Epidermal melanocyte (primary cell): ENCODE measurements around the gene C13orf42.
A peak's percentile ranks its signal among the peaks of the same experiment; 100 is the strongest.
"Not testable (repeated sequence)": the region's sequence is repeated elsewhere in the genome, so short reads cannot be mapped to it uniquely, and the experiment has no call there.

Experiments
- DNase-seq: peaks from one replicate; pipeline ENCODE4 v3.0.0; 2011; ENCODE audit warnings: low spot score; ENCODE audit not compliant: insufficient read length

C13orf42 gene

GRCh38 chr13:51122868-51123566, 11.9 kb upstream of the C13orf42 start:
- DNase-seq, result no peak

GRCh38 chr13:51120873-51121272, 9.8 kb upstream of the C13orf42 start:
- DNase-seq, result not testable (repeated sequence)

GRCh38 chr13:51118809-51119431, 7.8 kb upstream of the C13orf42 start:
- no peak for DNase-seq

- DNase-seq, result no peak
Observed at GRCh38 chr13:51113969-51114368, 2.9 kb upstream of the C13orf42 start.

GRCh38 chr13:51113186-51113881, 2.3 kb upstream of the C13orf42 start:
- no peak for DNase-seq

- DNase-seq, result no peak
Observed at GRCh38 chr13:51112771-51113170, 1.7 kb upstream of the C13orf42 start.

- no peak for DNase-seq
Observed at GRCh38 chr13:51111997-51112396, 923 bp upstream of the C13orf42 start.

- DNase-seq, result no peak
Observed at GRCh38 chr13:51107996-51108395, 3.1 kb downstream of the C13orf42 start.

GRCh38 chr13:51105046-51105445, 6.0 kb downstream of the C13orf42 start:
- no peak for DNase-seq

- no peak for DNase-seq
Observed at GRCh38 chr13:51101636-51102235, 9.3 kb downstream of the C13orf42 start.

GRCh38 chr13:51097353-51098043, 13.6 kb downstream of the C13orf42 start:
- peak; percentile 33 for DNase-seq

- no peak for DNase-seq
Observed at GRCh38 chr13:51096131-51096530, 14.9 kb downstream of the C13orf42 start.

- DNase-seq, result no peak
Observed at GRCh38 chr13:51093574-51093973, 17.5 kb downstream of the C13orf42 start.

GRCh38 chr13:51091839-51092238, 19.2 kb downstream of the C13orf42 start:
- DNase-seq, result no peak

GRCh38 chr13:51083706-51084105, 27.4 kb downstream of the C13orf42 start:
- DNase-seq, result no peak

- DNase-seq, result not testable (repeated sequence)
Observed at GRCh38 chr13:51080478-51081065, 30.5 kb downstream of the C13orf42 start.

- no peak for DNase-seq
Observed at GRCh38 chr13:51071493-51071892, 39.6 kb downstream of the C13orf42 start.

GRCh38 chr13:51070005-51070649, 40.9 kb downstream of the C13orf42 start:
- DNase-seq, result peak; percentile 48

GRCh38 chr13:51068501-51068900, 42.6 kb downstream of the C13orf42 start:
- DNase-seq, result no peak

GRCh38 chr13:51067706-51068105, 43.4 kb downstream of the C13orf42 start:
- no peak for DNase-seq
